Vagina (tissue), 2 donors: ENCODE measurements around the gene GRIK3.

ENCODE experiments used
- CTCF ChIP-seq, 3 experiments: fragments of 450-650 bp in 2 of 3; fragments of 200-600 bp in 1 of 3; sonication (generic) in 1 of 3; IDR thresholded peaks; one replicate each; pipeline ENCODE4 v1.5.1; 2017 to 2019; ENCODE audit warnings: antibody characterized with exemption in 3 of 3, mild to moderate bottlenecking in 2 of 3, moderate library complexity in 2 of 3
- POLR2A ChIP-seq, 2 donors: fragments of 450-650 bp; IDR thresholded peaks; one replicate each; pipeline ENCODE4 v1.6.1; 2017; ENCODE audit warnings: antibody characterized with exemption in 2 of 2, mild to moderate bottlenecking in 2 of 2, moderate library complexity in 2 of 2
- POLR2AphosphoS5 ChIP-seq, 2 donors: sonication (generic); formaldehyde crosslinking; IDR thresholded peaks; one replicate each; pipeline ENCODE4 v1.9.0; 2017; ENCODE audit warnings: antibody characterized with exemption in 2 of 2, mild to moderate bottlenecking in 2 of 2, low read depth in 1 of 2; ENCODE audit not compliant: insufficient read depth in 1 of 2

GRCh38 chr1:36947384-36947783, 86.9 kb downstream of the GRIK3 start:
- TF ChIP-seq CTCF (IDR thresholded peaks at IDR 0.05), result no peak
- no peak for TF ChIP-seq POLR2A (IDR thresholded peaks at IDR 0.05)
- no peak for TF ChIP-seq POLR2AphosphoS5 (IDR thresholded peaks at IDR 0.05; ENCODE audit: insufficient read depth in 1 of 2, low read depth in 1 of 2)
